Measurements from ENCODE around the gene UBE2Q1. TPM values are rescaled to one million over a fixed set of nuclear protein-coding genes. Genes with fewer than 3 reads are reported as not detected.
A peak's percentile ranks its signal among the peaks of the same experiment; 100 is the strongest.

Gene UBE2Q1
- total and polyA plus RNA-seq, 10 of the 15 experiments (the other 5 are each of a cell fraction or from before 2014, with no cell fraction given), result 3.9 to 82.6 (median 24.1) TPM

DNA sequence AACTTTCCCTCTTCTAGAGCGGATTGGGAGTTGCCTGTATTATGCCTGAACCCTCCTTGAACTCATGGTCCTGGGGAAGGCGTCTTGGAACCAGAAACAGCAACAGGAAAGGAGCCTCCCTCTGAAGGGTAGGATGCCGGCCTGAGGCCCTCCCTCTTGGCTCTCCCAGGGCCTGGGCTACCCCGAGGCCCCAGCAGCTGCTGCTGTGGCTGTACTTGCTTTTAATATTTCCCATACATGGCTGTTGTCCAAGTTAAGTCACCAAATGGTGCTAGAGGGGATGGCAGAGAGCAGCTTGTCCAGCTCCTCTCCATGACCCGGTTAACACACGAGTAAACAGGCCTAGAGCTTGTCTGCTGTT, 19.6 kb upstream of the UBE2Q1 start:
- no peak overlapping the region for H2AFZ ChIP-seq (ENCODE audit: control insufficient read depth, low read depth, low read length)
- ATAC-seq (no peak), FAIRE-seq (no peak), DNase-seq (ENCODE audit: low read depth, low spot score) (no peak)
- H3K27ac ChIP-seq (ENCODE audit: control insufficient read depth, insufficient read depth), result no peak overlapping the region
- BruUV-seq (replicated peaks), result no TSS peak
- RAD21 ChIA-PET (ENCODE audit: unreplicated experiment), result no interaction called here
- intact Hi-C loops (cut with micrococcal nuclease; ENCODE audit: unreplicated experiment), result no loop called here
- no peaks in the 10 kb centered on the region for H3K79me2 ChIP-seq (ENCODE audit: control insufficient read depth, insufficient read depth, low read length)
- WGBS (ENCODE audit: insufficient coverage, insufficient replicate concordance, low lambda C conversion rate, missing lambda C conversion rate), result 80% methylated on average over 6 of the region's 6 CpGs
- no peaks in the 10 kb centered on the region for H3K4me1 ChIP-seq (ENCODE audit: control insufficient read depth, insufficient read depth, low read length)
- H3K4me3 ChIP-seq, result no peak overlapping the region
- no peaks in the 10 kb centered on the region for H3K9me3 ChIP-seq (replicated peaks; ENCODE audit: control insufficient read depth, insufficient read depth, low read length)
- in situ Hi-C loops (cut with MboI), result no loop called here
- H3K4me2 ChIP-seq (ENCODE audit: control insufficient read depth, insufficient read depth), result no peak overlapping the region
- CTCF ChIA-PET, result interaction anchor here (0.8 to 4.8 kb wide), 2 partner anchors 18 to 28 kb away, joined by 3 to 23 read pairs; no protein-coding TSS in a partner anchor
- H4K20me1 ChIP-seq (ENCODE audit: control insufficient read depth, insufficient read depth), result no peaks in the 10 kb centered on the region
- H3K27me3 ChIP-seq (replicated peaks in 1 of 2; ENCODE audit: control insufficient read depth in 2 of 2, insufficient read depth in 2 of 2, low read length in 1 of 2), result no peaks in the 10 kb centered on the region
- H3K36me3 ChIP-seq (ENCODE audit: control insufficient read depth in 2 of 2, insufficient read depth in 2 of 2, low read length in 1 of 2), result peaks cover 17 to 22% of the 10 kb centered on the region in 2 experiments
- TF ChIP-seq IKZF1 (conservative IDR thresholded peaks at IDR 0.05) (no peak), POLR2A (IDR thresholded peaks at IDR 0.05; ENCODE audit: low read depth, low read length) (0 out of 2 replicates have a peak, but pooled peaks have one; percentile 5)
- no peak overlapping the region for H3K9ac ChIP-seq (ENCODE audit: control insufficient read depth, insufficient read depth, low read length)
- POLR2A ChIA-PET, result interaction anchor here (2.0 kb wide), 1 partner anchor 11 kb away, joined by 5 read pairs; no protein-coding TSS in a partner anchor
- SMC1A ChIA-PET (ENCODE audit: uncharacterized antibody, unreplicated experiment), result interaction anchor here (0.9 kb wide), 1 partner anchor 97 kb away, joined by 3 read pairs; no protein-coding TSS in a partner anchor

DNA sequence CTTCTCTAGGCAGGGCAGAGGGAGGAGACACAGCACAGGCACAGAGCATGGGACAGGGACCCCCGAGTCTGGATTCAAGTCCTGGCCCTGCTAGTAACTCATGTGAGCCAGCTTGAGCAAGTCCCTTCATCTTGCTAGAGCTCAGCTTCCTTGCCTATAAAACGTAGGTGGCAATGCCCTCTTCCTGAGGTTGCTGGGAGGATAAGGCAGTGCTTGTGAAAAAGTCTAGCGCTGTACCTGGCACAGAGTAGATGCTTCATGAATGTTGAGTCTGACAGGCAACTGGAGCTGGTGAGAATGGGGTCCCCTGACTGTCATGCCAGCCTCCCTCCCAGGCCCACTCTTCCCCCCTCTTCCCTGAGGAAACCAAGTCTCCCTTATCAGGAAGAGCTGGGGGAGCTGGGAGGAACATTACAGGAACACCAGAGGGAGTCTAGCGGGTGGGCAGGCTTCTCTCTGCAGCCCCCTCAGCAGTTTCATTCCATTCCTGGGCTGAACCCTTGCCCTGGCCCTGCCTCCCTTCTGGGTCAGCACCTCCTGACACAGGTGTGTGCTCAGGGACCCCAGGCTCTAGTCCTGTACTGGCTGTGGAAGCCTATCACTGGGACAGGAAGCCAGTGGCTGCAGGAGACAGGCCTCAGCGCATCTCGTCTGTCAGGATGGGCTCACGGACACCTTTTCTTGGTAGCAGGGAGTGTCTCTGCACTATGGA, 19.0 kb upstream of the UBE2Q1 start:
- DNase-seq (ENCODE audit: low read depth, low spot score), result no peak

More for the DNA sequence above, 19.0 kb upstream of the UBE2Q1 start:
- no peak overlapping the region for H2AFZ ChIP-seq (ENCODE audit: control insufficient read depth, low read depth, low read length)
- ChIA-PET POLR2A (interaction anchor here (0.6 to 2.0 kb wide), 2 partner anchors 12 to 15 kb away, joined by 3 to 5 read pairs; no protein-coding TSS in a partner anchor), RAD21 (ENCODE audit: unreplicated experiment) (no interaction called here), CTCF (interaction anchor here (0.8 to 4.8 kb wide), 2 partner anchors 17 to 28 kb away, joined by 3 to 23 read pairs; no protein-coding TSS in a partner anchor), SMC1A (ENCODE audit: uncharacterized antibody, unreplicated experiment) (interaction anchor here (0.5 to 1.4 kb wide), 3 partner anchors 18 to 1698 kb away, joined by 3 to 9 read pairs (median 3); no protein-coding TSS in a partner anchor)
- ATAC-seq (no peak), FAIRE-seq (no peak)
- no peaks in the 10 kb centered on the region for H3K27me3 ChIP-seq (replicated peaks in 1 of 2; ENCODE audit: control insufficient read depth in 2 of 2, insufficient read depth in 2 of 2, low read length in 1 of 2)
- no peak overlapping the region for H3K9ac ChIP-seq (ENCODE audit: control insufficient read depth, insufficient read depth, low read length)
- H3K79me2 ChIP-seq (ENCODE audit: control insufficient read depth, insufficient read depth, low read length), result no peaks in the 10 kb centered on the region
- H3K27ac ChIP-seq (ENCODE audit: control insufficient read depth, insufficient read depth), result no peak overlapping the region
- no peaks in the 10 kb centered on the region for H4K20me1 ChIP-seq (ENCODE audit: control insufficient read depth, insufficient read depth)
- H3K4me2 ChIP-seq (ENCODE audit: control insufficient read depth, insufficient read depth), result no peak overlapping the region
- in situ Hi-C loops (cut with MboI), result no loop called here
- WGBS (ENCODE audit: insufficient coverage, insufficient replicate concordance, low lambda C conversion rate, missing lambda C conversion rate), result 85% methylated on average over 7 of the region's 7 CpGs
- no peaks in the 10 kb centered on the region for H3K4me1 ChIP-seq (ENCODE audit: control insufficient read depth, insufficient read depth, low read length)
- BruUV-seq (replicated peaks), result no TSS peak
- TF ChIP-seq DPF2 (IDR thresholded peaks at IDR 0.05) (no peak), POLR2AphosphoS5 (IDR thresholded peaks at IDR 0.05; ENCODE audit: low read length) (peak; percentile 66; the same call in 1 of the 2 replicates), IRF3 (IDR thresholded peaks at IDR 0.05) (no peak), POLR2AphosphoS2 (IDR thresholded peaks at IDR 0.05; ENCODE audit: low read depth, low read length) (peak; percentile 45; the same call in 1 of the 2 replicates), POLR2A (IDR thresholded peaks at IDR 0.05; ENCODE audit: low read depth, low read length) (peak; percentile 63)
- no peaks in the 10 kb centered on the region for H3K9me3 ChIP-seq (replicated peaks; ENCODE audit: control insufficient read depth, insufficient read depth, low read length)
- intact Hi-C loops (cut with micrococcal nuclease; ENCODE audit: unreplicated experiment), result no loop called here
- H3K4me3 ChIP-seq, result no peak overlapping the region
- H3K36me3 ChIP-seq (ENCODE audit: control insufficient read depth in 2 of 2, insufficient read depth in 2 of 2, low read length in 1 of 2), result peaks cover 11 to 17% of the 10 kb centered on the region in 2 experiments

Measured in GM12878 (cell line).